HL-60 (cell line): ENCODE measurements around the gene NXT2.
"Not testable (repeated sequence)": the region's sequence is repeated elsewhere in the genome, so short reads cannot be mapped to it uniquely, and the experiment has no call there.

Source experiments
- CTCF ChIP-seq: IDR thresholded peaks from one replicate; pipeline ENCODE4 v1.5.1; 2011; ENCODE audit warnings: low read length, control low read depth, inconsistent platforms; ENCODE audit not compliant: insufficient read depth
- POLR2AphosphoS5 ChIP-seq: IDR thresholded peaks from 2 replicates; pipeline ENCODE4 v1.6.1; 2012; ENCODE audit warnings: low read depth

GRCh38 chrX:109539007-109539406, 2.4 kb downstream of the NXT2 start:
- TF ChIP-seq CTCF, POLR2AphosphoS5: not testable (repeated sequence)
